Measurements from ENCODE around the gene SOX30.
"Not testable (repeated sequence)": the region's sequence is repeated elsewhere in the genome, so short reads cannot be mapped to it uniquely, and the experiment has no call there.

The SOX30 gene

DNA sequence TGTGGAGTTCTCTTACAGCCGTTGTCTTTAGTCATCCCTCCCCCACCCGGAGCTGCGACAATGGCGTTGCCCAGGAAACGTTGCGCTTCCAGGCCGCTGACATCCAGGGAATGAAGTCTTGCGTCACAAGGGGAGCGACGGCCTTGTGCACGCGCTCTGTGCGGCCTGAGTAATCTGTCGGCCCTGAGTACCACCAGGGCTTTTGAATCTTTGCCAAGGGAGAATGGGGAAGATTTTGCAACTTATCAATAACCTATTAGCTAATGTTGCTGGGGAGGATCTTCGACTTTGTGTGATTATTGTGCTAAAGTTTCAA lies at the start of gene SOX30:
TSS of gene SOX30 (minus strand) at position 62 of the 316 bp plus-strand sequence. CDS start 360 bp downstream, outside the sequence.
- no peak within 1 kb of the TSS for H3K4me3 ChIP-seq
- no peak for DNase-seq (ENCODE audit: low spot score in 2 of 2)

DNA sequence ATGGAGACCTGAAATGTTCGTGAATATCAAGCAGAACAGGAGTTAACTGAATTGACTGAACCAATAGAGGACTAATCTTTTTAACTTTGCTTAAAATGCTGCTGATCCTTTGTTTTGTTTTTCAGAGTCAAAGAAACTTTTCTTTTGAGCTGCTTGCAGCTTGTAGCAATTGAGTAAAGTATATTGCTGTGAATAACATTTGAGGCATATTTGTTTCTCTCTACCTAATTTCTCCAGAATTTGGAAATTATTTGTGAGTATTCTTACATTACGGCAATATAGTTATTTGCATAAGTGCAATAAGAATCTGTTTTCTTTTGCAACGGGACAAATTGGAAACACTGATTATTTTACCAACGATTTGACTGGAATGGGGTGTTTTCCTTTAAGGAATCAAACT lies 46.4 kb upstream of the SOX30 start:
- H3K36me3 ChIP-seq (replicated peaks); H3K4me1 ChIP-seq; H3K27me3 ChIP-seq (ENCODE audit: low read depth); in situ Hi-C loops (cut with MboI; ENCODE audit: low sequenced_read_pairs); H3K9me3 ChIP-seq; H3K4me3 ChIP-seq; DNase-seq (ENCODE audit: low spot score in 2 of 2): not testable (repeated sequence)

More for the DNA sequence above, at the start of gene SOX30:
- Histone ChIP-seq H3K9me3 (no peaks in the 10 kb centered on the region), H3K27me3 (ENCODE audit: low read depth) (no peaks in the 10 kb centered on the region; the same call in 1 of the 2 replicates), H3K4me1 (no peaks in the 10 kb centered on the region), H3K36me3 (replicated peaks) (no peaks in the 10 kb centered on the region)
- in situ Hi-C loops (cut with MboI; ENCODE audit: low sequenced_read_pairs) = no loop called here

DNA sequence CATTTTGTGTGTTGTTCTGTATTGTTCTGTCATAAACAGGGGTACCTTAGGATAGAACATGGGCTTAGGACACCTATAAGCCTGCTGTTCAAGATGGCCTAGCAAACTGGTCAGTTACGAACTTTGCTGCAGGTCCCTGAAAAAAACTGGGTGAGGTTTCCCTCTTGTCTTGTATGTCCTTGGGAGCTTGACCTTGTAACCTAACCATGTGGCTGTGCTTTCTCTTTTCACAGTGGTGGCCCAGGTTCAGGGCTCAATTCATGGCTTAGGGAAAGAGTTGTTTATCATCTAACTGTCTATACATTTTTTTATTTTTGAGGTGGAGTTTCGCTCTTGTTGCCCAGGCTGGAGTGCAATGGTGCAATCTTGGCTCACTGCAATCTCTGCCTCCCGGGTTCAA lies 43.9 kb upstream of the SOX30 start:
- H3K9me3 ChIP-seq; H3K4me3 ChIP-seq; in situ Hi-C loops (cut with MboI; ENCODE audit: low sequenced_read_pairs); DNase-seq (ENCODE audit: low spot score in 2 of 2); H3K36me3 ChIP-seq (replicated peaks); H3K4me1 ChIP-seq; H3K27me3 ChIP-seq (ENCODE audit: low read depth): not testable (repeated sequence)

DNA sequence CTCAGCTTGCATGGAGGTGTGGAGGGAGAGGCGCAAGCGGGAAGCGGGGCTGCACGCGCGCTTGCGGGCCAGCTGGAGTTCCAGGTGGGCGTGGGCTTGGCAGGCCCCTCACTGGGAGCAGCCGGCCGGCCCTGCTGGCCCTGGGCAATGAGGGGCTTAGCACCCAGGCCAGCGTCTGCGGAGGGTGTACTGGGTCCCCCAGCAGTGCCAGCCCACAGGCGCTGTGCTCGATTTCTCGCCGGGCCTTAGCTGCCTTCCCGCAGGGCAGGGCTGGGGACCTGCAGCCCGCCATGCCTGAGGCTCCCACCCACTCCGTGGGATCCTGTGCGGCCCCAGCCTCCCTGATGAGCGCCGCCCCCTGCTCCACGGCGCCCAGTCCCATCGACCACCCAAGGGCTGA lies 41.6 kb upstream of the SOX30 start:
- H3K4me1 ChIP-seq; H3K9me3 ChIP-seq; in situ Hi-C loops (cut with MboI; ENCODE audit: low sequenced_read_pairs); H3K4me3 ChIP-seq; H3K27me3 ChIP-seq (ENCODE audit: low read depth); DNase-seq (ENCODE audit: low spot score in 2 of 2); H3K36me3 ChIP-seq (replicated peaks): not testable (repeated sequence)

DNA sequence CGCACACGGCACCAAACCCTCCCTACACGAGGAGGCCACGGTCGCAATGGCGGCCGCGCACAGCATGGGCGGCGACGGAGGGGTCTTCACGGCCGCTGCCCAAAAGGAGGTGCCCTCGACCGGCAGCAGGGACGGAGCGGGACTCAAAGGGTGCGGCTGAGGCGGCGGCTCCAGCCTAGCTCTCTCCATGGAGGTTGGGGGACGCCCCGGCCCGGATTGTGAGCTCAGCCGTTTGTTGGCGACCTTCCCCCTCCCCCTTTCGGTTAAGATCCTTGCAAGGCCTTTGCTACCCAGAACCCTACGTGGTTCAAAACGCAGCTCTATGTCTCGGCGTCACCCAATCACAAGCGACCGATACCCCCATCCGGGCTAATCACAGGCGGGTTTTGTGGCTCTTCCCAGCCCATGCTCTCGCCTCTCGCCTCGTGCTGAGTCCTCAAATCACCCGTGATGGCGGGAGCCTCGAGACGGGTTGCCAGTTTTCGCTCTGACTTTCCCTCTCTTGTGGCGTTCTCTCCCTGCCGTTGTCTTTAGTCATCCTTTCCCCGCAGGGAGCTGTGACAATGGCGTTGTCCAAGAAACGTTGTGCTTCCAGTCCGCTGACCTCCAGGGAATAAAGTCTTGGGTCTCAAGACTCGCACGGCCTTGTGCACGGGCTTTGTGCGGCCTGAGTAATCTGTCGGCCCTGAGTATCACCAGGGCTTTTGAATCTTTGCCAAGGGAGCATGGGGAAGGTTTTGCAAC lies 38.6 kb upstream of the SOX30 start:
- H3K9me3 ChIP-seq = no peaks in the 10 kb centered on the region
- no peaks in the 10 kb centered on the region for H3K4me1 ChIP-seq
- H3K36me3 ChIP-seq (replicated peaks) = no peaks in the 10 kb centered on the region
- in situ Hi-C loops (cut with MboI; ENCODE audit: low sequenced_read_pairs) = no loop called here
- DNase-seq (ENCODE audit: low spot score in 2 of 2) = no peak
- no peak overlapping the region for H3K4me3 ChIP-seq
- H3K27me3 ChIP-seq (ENCODE audit: low read depth) = no peaks in the 10 kb centered on the region

DNA sequence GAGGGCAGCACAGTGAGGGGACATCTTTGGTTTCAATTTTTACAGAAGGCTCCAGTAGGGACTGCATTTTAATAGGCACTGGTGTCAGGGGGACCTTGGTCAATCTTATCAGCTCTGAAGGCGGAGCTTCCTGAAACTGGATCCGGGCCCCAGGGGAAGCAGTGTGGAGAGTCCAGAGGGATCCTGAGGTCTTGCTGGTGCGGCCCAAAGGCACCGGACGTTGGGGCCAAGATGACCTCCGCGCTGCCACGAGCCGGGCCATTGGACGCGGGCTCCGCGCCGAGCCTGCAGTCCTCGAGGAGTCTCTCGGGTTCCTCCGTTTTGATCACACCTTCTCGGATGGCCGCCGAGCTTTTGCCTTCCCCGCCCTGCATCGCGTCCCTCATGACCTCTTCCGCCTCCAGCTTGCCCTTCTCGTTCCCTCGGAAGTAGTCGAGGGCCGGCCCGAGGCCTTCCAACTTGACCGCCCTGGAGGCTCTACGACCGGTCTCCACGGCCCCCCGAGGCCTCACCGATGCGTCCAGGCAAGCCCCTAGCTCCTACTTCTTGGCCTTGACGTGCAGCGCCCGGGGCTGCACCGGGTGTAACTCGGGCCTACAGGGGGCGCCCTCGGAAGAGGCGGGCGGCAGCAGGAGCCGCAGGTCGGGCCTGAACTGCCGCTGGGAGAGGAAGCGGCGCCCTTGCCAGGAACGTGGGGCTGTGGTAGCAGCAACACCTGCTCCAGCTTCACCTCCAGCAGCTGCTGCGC lies 37.9 kb upstream of the SOX30 start:
- DNase-seq (ENCODE audit: low spot score in 2 of 2) = no peak
- Histone ChIP-seq H3K4me3 (no peak overlapping the region), H3K9me3 (no peaks in the 10 kb centered on the region), H3K36me3 (replicated peaks) (no peaks in the 10 kb centered on the region), H3K4me1 (no peaks in the 10 kb centered on the region), H3K27me3 (ENCODE audit: low read depth) (no peaks in the 10 kb centered on the region)
- in situ Hi-C loops (cut with MboI; ENCODE audit: low sequenced_read_pairs) = no loop called here

DNA sequence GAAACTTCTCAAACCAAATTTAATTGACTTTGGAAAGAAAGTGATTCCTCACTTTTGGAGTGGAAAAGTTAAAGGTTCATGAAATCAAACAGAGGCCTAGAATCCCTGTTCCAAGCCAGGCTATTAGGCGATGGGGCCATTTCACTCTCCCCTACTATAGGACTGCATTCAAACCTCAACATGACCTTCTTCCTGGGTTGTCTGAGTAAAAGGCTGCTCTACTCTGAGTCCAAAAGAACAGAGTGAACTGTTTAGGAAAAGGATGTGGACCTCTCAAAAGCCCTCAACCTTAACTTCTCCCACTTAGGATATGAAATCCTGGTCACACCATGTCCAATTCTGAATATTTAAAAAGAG lies 34.9 kb upstream of the SOX30 start:
- Histone ChIP-seq H3K36me3 (replicated peaks) (no peaks in the 10 kb centered on the region), H3K4me3 (no peak overlapping the region), H3K9me3 (no peaks in the 10 kb centered on the region), H3K27me3 (ENCODE audit: low read depth) (no peaks in the 10 kb centered on the region), H3K4me1 (no peaks in the 10 kb centered on the region)
- no peak for DNase-seq (ENCODE audit: low spot score in 2 of 2)
- in situ Hi-C loops (cut with MboI; ENCODE audit: low sequenced_read_pairs) = no loop called here

DNA sequence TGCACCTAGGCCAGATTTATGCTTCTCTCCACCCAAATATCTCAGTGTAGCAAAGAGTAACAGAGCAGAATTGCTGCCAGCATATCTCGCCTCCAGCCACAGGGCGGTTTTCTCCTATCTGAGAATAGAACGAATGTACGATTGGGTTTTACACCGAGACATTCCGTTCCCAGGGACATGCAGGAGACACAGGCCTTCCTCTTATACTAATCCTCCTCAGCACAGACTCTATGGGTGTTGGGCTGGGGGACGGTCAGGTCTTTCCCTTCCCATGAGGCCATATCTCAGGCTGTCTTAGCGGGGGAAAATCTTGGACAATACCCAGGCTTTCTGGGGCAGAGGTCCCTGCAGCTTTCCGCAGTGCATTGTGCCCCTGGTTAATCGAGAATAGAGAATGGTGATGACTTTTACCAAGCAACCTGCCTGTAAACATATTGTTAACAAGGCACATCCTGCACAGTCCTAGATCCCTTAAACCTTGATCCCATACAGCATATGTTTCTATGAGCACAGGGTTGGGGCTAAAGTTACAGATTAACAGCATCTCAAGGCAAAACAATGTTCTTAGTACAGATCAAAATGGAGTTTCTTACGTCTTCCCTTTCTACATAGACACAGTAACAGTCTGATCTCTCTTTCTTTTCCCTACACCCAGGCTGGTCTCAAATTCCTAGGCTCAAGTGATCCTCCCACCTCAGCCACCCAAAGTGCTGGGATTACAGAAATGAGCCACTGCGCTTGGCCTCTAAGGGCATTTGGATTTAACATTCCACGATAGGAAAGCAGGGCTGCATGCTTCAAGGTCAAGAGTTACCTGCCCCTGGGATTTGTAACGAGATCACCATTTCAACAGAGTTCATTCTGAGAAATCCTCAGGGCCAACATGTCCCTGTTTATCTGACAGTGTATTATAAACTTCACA lies 34.3 kb upstream of the SOX30 start:
- DNase-seq (ENCODE audit: low spot score in 2 of 2); H3K9me3 ChIP-seq; H3K4me1 ChIP-seq; H3K36me3 ChIP-seq (replicated peaks); in situ Hi-C loops (cut with MboI; ENCODE audit: low sequenced_read_pairs); H3K27me3 ChIP-seq (ENCODE audit: low read depth); H3K4me3 ChIP-seq: not testable (repeated sequence)

DNA sequence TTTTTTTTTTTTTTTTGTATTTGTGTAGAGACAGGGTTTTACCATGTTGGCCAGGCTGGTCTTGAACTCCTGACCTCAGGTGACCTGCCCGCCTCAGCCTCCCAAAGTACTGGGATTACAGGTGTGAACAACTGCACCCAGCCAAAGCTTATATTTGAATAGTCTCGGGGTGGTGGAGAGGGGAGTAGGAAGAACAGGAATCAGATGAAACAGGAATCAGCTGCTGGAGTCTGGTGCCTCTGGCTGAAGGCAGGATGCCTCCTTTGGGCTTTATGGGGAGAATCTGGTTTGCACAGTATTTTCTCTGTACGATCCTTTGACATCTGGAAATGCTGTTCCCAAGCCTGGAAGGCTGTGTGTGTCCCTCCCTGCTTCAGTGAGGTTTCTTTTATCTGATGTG lies 30.0 kb upstream of the SOX30 start:
- no peaks in the 10 kb centered on the region for H3K27me3 ChIP-seq (ENCODE audit: low read depth)
- in situ Hi-C loops (cut with MboI; ENCODE audit: low sequenced_read_pairs) = no loop called here

DNA sequence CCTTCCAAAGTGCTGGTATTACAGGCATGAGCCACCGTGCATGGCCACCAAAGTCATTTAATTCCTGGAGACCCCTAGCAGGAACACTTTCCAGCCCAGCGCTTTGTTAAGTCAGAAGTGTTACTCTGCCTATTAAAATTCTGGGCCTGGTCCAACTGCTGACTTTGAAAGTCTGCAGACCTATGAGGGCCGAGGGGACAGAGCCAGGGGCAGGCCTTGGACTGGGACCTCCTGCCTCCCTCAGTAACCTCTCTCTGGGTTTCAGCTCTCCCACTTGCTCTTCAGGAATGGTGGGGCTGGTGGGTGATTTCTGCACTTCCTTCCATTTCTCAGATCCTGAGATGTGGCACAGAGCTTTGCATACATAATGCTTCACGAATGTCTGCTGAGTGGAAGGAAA lies 28.8 kb upstream of the SOX30 start:
- in situ Hi-C loops (cut with MboI; ENCODE audit: low sequenced_read_pairs) = no loop called here
- DNase-seq (ENCODE audit: low spot score in 2 of 2) = no peak
- H3K27me3 ChIP-seq (ENCODE audit: low read depth) = no peaks in the 10 kb centered on the region
- no peaks in the 10 kb centered on the region for H3K9me3 ChIP-seq
- no peaks in the 10 kb centered on the region for H3K36me3 ChIP-seq (replicated peaks)
- H3K4me3 ChIP-seq = no peak overlapping the region
- no peaks in the 10 kb centered on the region for H3K4me1 ChIP-seq

More for the DNA sequence above, 30.0 kb upstream of the SOX30 start:
- H3K4me1 ChIP-seq = no peaks in the 10 kb centered on the region
- H3K9me3 ChIP-seq = no peaks in the 10 kb centered on the region
- no peaks in the 10 kb centered on the region for H3K36me3 ChIP-seq (replicated peaks)
- no peak for DNase-seq (ENCODE audit: low spot score in 2 of 2)
- H3K4me3 ChIP-seq = no peak overlapping the region

DNA sequence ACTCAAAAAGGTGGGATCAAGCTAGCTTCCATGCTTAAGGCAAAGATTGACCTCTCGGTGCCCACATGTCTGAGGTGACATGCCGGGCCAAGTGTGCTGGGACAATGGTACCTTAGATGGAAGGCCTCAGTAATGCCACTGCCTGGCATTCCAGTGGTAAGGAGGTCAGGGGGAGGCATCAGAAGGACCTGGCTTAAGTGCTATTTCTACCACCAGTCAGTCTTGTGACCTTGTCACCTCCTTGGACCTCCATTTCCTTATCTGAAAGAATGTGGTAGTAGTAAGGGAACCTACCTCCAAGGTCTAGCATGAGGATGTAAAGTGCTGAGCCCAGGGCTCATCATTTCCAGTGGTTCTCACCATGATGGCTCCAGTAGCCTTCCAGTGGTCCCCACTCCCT lies 28.0 kb upstream of the SOX30 start:
- Histone ChIP-seq H3K9me3 (no peaks in the 10 kb centered on the region), H3K4me3 (no peak overlapping the region), H3K4me1 (no peaks in the 10 kb centered on the region), H3K36me3 (replicated peaks) (no peaks in the 10 kb centered on the region), H3K27me3 (ENCODE audit: low read depth) (no peaks in the 10 kb centered on the region)
- in situ Hi-C loops (cut with MboI; ENCODE audit: low sequenced_read_pairs) = no loop called here
- DNase-seq (ENCODE audit: low spot score in 2 of 2) = no peak

DNA sequence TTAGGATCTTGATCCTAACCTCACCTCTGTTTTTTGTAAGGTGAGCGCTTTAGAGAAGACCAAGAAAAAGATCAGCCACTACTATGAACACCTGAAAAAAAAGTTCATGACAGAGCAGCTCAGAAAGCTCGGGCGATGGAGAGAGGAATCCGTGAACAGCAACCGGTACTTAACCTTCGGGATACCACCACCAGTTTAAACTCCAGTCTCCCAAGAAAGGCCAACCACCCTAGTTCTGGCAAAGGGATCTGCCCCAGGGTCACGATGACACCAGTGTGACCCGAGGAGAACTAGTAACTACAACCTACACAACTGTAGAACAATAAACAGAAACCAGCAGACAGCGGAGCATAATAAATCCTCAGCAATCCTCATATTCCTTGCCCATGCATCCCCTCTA lies 27.6 kb upstream of the SOX30 start:
- in situ Hi-C loops (cut with MboI; ENCODE audit: low sequenced_read_pairs) = no loop called here
- no peak overlapping the region for H3K4me3 ChIP-seq
- DNase-seq (ENCODE audit: low spot score in 2 of 2) = no peak

DNA sequence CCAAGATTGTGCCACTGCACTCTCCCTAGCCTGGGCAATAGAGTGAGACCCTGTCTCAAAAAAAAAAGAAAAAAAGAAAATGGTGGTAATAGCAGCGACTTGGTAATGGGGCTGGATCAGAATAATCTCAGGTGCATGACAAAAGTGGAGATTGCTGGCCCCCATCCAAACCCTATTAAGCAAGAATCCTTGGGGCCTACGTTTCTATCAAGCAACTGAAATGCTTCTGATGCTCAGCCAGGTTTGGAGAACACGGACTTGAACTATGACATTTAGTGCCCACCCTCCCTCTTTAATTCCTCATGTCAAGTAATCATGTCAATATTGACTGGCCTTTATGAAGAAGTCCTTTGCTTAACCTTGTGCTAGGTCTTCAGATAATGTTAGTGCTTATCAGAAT lies 25.7 kb upstream of the SOX30 start:
- H3K36me3 ChIP-seq (replicated peaks) = no peaks in the 10 kb centered on the region
- DNase-seq (ENCODE audit: low spot score in 2 of 2) = peak in 1 of 2 experiments; percentile 26
- no peaks in the 10 kb centered on the region for H3K4me1 ChIP-seq
- no peaks in the 10 kb centered on the region for H3K9me3 ChIP-seq
- H3K4me3 ChIP-seq = no peak overlapping the region
- in situ Hi-C loops (cut with MboI; ENCODE audit: low sequenced_read_pairs) = no loop called here
- H3K27me3 ChIP-seq (ENCODE audit: low read depth) = no peaks in the 10 kb centered on the region

More for the DNA sequence above, 27.6 kb upstream of the SOX30 start:
- Histone ChIP-seq H3K9me3 (no peaks in the 10 kb centered on the region), H3K4me1 (no peaks in the 10 kb centered on the region), H3K27me3 (ENCODE audit: low read depth) (no peaks in the 10 kb centered on the region), H3K36me3 (replicated peaks) (no peaks in the 10 kb centered on the region)

DNA sequence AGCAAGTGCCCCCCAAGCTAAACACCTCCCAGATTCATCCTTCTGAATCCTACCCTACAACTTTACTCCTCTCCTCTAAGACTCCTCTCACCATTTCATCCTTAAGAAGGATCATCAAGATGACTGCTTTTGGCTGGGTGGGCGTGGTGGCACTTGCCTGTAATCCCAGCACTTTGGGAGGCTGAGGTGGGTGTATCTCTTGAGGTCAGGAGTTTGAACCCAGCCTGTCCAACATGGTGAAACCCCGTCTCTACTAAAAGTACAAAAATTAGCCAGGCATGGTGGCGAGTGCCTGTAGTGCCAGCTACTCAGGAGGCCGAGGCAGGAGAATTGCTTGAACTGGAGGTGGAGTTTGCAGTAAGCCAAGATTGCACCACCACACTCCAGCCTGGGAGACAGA lies 22.1 kb upstream of the SOX30 start:
- DNase-seq (ENCODE audit: low spot score in 2 of 2); H3K27me3 ChIP-seq (ENCODE audit: low read depth); in situ Hi-C loops (cut with MboI; ENCODE audit: low sequenced_read_pairs); H3K4me1 ChIP-seq; H3K9me3 ChIP-seq; H3K36me3 ChIP-seq (replicated peaks); H3K4me3 ChIP-seq: not testable (repeated sequence)
